Head of caudate nucleus (tissue), 42 donors: ENCODE results near the gene IFFO2.
"Not testable (repeated sequence)": the region's sequence is repeated elsewhere in the genome, so short reads cannot be mapped to it uniquely, and the experiment has no call there.

Source experiments
- DNase-seq, 42 donors: peaks; one replicate each; pipeline versions ENCODE4 v3.0.0 to v3.0.0-alpha.2; 2020 to 2021; ENCODE audit warnings: mixed read lengths in 7 of 42
- intact Hi-C: fragments of 100-400 bp; cut with DNase I; formaldehyde crosslinking; loops from one replicate; pipeline ENCODE4 v1.15.0; 2022

IFFO2 gene

GRCh38 chr1:18907917-18908845 is 48.3 kb downstream of the IFFO2 start:
- peak in 10 of 42 donors; percentile 18 to 52 (median 42) for DNase-seq
- intact Hi-C loops, result loop anchor here (5.0 kb wide), 2 partner anchors 44 to 189 kb away; no protein-coding TSS in a partner anchor

- peak; percentile 42 to 84 (median 66) for DNase-seq
- intact Hi-C loops, result loop anchor here (5.0 kb wide), 2 partner anchors 45 to 190 kb away; no protein-coding TSS in a partner anchor
These were observed 49.2 kb downstream of the IFFO2 start for GRCh38 chr1:18907021-18907916.

- intact Hi-C loops, result no loop called here
- DNase-seq, result no peak
These were observed 53.2 kb downstream of the IFFO2 start for GRCh38 chr1:18903291-18903756.

- peak; percentile 96 to 100 (median 99) for DNase-seq
- intact Hi-C loops, result no loop called here
These were observed 53.8 kb downstream of the IFFO2 start, which contains the start of gene ALDH4A1 for GRCh38 chr1:18902523-18903290. TSS of gene ALDH4A1 (minus strand) at chr1:18902555. CDS start at chr1:18902523, 32 bp downstream.

GRCh38 chr1:18901952-18902522 is 54.4 kb downstream of the IFFO2 start:
- peak in 7 of 42 donors; percentile 17 to 56 (median 35) for DNase-seq
- intact Hi-C loops, result no loop called here

GRCh38 chr1:18901147-18901951 is 55.1 kb downstream of the IFFO2 start:
- no peak for DNase-seq
- intact Hi-C loops, result no loop called here

- peak in 5 of 42 donors; percentile 25 to 62 (median 45) for DNase-seq
- intact Hi-C loops, result no loop called here
These were observed 56.1 kb downstream of the IFFO2 start for GRCh38 chr1:18900303-18900841.

GRCh38 chr1:18899363-18900049 is 57.0 kb downstream of the IFFO2 start:
- intact Hi-C loops, result no loop called here
- no peak for DNase-seq

- intact Hi-C loops, result no loop called here
- no peak for DNase-seq
These were observed 57.9 kb downstream of the IFFO2 start for GRCh38 chr1:18898567-18898966.

GRCh38 chr1:18895317-18895716 is 61.2 kb downstream of the IFFO2 start:
- no peak for DNase-seq
- intact Hi-C loops, result no loop called here

- intact Hi-C loops, result no loop called here
- no peak for DNase-seq
These were observed 63.4 kb downstream of the IFFO2 start for GRCh38 chr1:18893120-18893519.

- intact Hi-C loops, DNase-seq: not testable (repeated sequence)
These were observed 64.6 kb downstream of the IFFO2 start for GRCh38 chr1:18891858-18892257.

GRCh38 chr1:18891426-18891780 is 65.1 kb downstream of the IFFO2 start:
- intact Hi-C loops, result no loop called here
- no peak for DNase-seq

- DNase-seq, result peak in 27 of 42 donors; percentile 13 to 72 (median 48)
- intact Hi-C loops, result no loop called here
These were observed 65.6 kb downstream of the IFFO2 start for GRCh38 chr1:18890706-18891425.

- peak in 5 of 42 donors; percentile 23 to 69 (median 37) for DNase-seq
- intact Hi-C loops, result no loop called here
These were observed 70.5 kb downstream of the IFFO2 start for GRCh38 chr1:18886003-18886335.
